Mammary epithelial cell (primary cell): ENCODE data around the gene ZNF821.

Source experiments
- CTCF ChIP-seq, 2 donors: IDR thresholded peaks in 1 of 2; conservative IDR thresholded peaks in 1 of 2; 2 replicates each; pipeline ENCODE4 v1.5.1; 2011 to 2012; ENCODE audit warnings: inconsistent platforms in 2 of 2, low read length in 2 of 2, mild to moderate bottlenecking in 2 of 2, control low read depth in 1 of 2, low read depth in 1 of 2; ENCODE audit not compliant: insufficient read depth in 1 of 2; ENCODE audit errors: extremely low read depth in 1 of 2
- EZH2 ChIP-seq: IDR thresholded peaks from 2 replicates; pipeline ENCODE4 v1.6.1; 2012; ENCODE audit warnings: low read length, inconsistent platforms, borderline replicate concordance

- TF ChIP-seq CTCF (conservative IDR thresholded peaks at IDR 0.05 in 1 of 2, IDR thresholded peaks at IDR 0.05 in 1 of 2; ENCODE audit: extremely low read depth in 1 of 2, insufficient read depth in 1 of 2, low read depth in 1 of 2, low read length in 2 of 2) (no peak), EZH2 (no peak)
These were observed 38.1 kb downstream of the ZNF821 start, which contains the start of gene ATXN1L for GRCh38 chr16:71845639-71846430.
